Coronary artery (tissue), 2 donors: Measurements from ENCODE around the gene ALAS2.

Experiments
- DNase-seq: peaks from one replicate; pipeline ENCODE4 v3.0.0-alpha.2; 2017; ENCODE audit warnings: low spot score
- H3K27ac ChIP-seq, 2 donors: fragments of 200-600 bp; sonication (generic); one replicate each; pipeline ENCODE4 v1.5.1; 2016 to 2019
- H3K4me3 ChIP-seq: fragments of 200-600 bp; sonication (generic); 2 replicates; pipeline ENCODE4 v1.5.1; 2016; ENCODE audit warnings: mild to moderate bottlenecking, moderate library complexity
- CTCF ChIP-seq: fragments of 200-600 bp; sonication (generic); IDR thresholded peaks from one replicate; pipeline ENCODE4 v1.5.1; 2019; ENCODE audit warnings: antibody characterized with exemption

The ALAS2 gene

GRCh38 chrX:55004231-55004630, 26.5 kb downstream of the ALAS2 start:
- no peak overlapping the region for H3K27ac ChIP-seq
- no peak for DNase-seq
- H3K4me3 ChIP-seq = no peak overlapping the region
- no peak for TF ChIP-seq CTCF

- no peak for TF ChIP-seq CTCF
- peak; percentile 91 for DNase-seq
- peak within 1 kb of the TSS; percentile 77 to 88 for H3K27ac ChIP-seq
- peak within 1 kb of the TSS; percentile 71 for H3K4me3 ChIP-seq
These were observed 30.8 kb downstream of the ALAS2 start, which contains the start of gene APEX2 for GRCh38 chrX:54999717-55000598. TSS of gene APEX2 (plus strand) at chrX:55000363. CDS start at chrX:55000423, 60 bp downstream.

GRCh38 chrX:54995621-54996020, 35.2 kb downstream of the ALAS2 start:
- no peak for TF ChIP-seq CTCF
- H3K27ac ChIP-seq = no peak overlapping the region

GRCh38 chrX:54994668-54995351, 36.0 kb downstream of the ALAS2 start:
- DNase-seq = no peak
- Histone ChIP-seq H3K4me3 (no peak overlapping the region), H3K27ac (no peak overlapping the region)
- TF ChIP-seq CTCF = no peak

More at GRCh38 chrX:54995621-54996020, 35.2 kb downstream of the ALAS2 start:
- DNase-seq = no peak
- no peak overlapping the region for H3K4me3 ChIP-seq

GRCh38 chrX:54994099-54994498, 36.7 kb downstream of the ALAS2 start, which contains the start of gene PFKFB1:
TSS of gene PFKFB1 (minus strand) at chrX:54994188. CDS start at chrX:54994007, 181 bp downstream.
- Histone ChIP-seq H3K4me3 (no peak within 1 kb of the TSS), H3K27ac (no peak within 1 kb of the TSS)
- DNase-seq = no peak
- no peak for TF ChIP-seq CTCF

GRCh38 chrX:54992911-54993622, 37.7 kb downstream of the ALAS2 start:
- no peak for DNase-seq
- Histone ChIP-seq H3K27ac (no peak overlapping the region), H3K4me3 (no peak overlapping the region)
- TF ChIP-seq CTCF = no peak
